Thymus (tissue), 11 donors: Measurements from ENCODE around the gene MAP6. TPM values are rescaled to one million over a fixed set of nuclear protein-coding genes. Genes with fewer than 3 reads are reported as not detected.

Experiments
- DNase-seq, 9 donors: peaks; one replicate each; pipeline ENCODE4 v3.0.0-alpha.2; 2013; ENCODE audit warnings: low spot score in 9 of 9, low read depth in 6 of 9, missing footprints in 1 of 9
- H3K27ac ChIP-seq, 2 donors: one replicate each; pipeline ENCODE4 v1.5.1; 2013; ENCODE audit warnings: control low read depth in 1 of 2, low read depth in 1 of 2, low read length in 1 of 2, mild to moderate bottlenecking in 1 of 2, moderate library complexity in 1 of 2
- H3K27me3 ChIP-seq, 2 donors: one replicate each; pipeline ENCODE4 v1.5.1; 2013; ENCODE audit warnings: low read length in 1 of 2; ENCODE audit not compliant: control insufficient read depth in 2 of 2, insufficient read depth in 1 of 2
- H3K36me3 ChIP-seq, 2 donors: one replicate each; pipeline ENCODE4 v1.5.1; 2013; ENCODE audit warnings: low read length in 1 of 2, mild to moderate bottlenecking in 1 of 2, moderate library complexity in 1 of 2; ENCODE audit not compliant: control insufficient read depth in 2 of 2, insufficient read depth in 2 of 2
- H3K4me1 ChIP-seq, 2 donors: one replicate each; pipeline ENCODE4 v1.5.1; 2013; ENCODE audit warnings: low read length in 2 of 2; ENCODE audit not compliant: control insufficient read depth in 2 of 2, insufficient read depth in 2 of 2
- H3K4me3 ChIP-seq, 2 donors: one replicate each; pipeline ENCODE4 v1.5.1; 2013; ENCODE audit warnings: low read length in 2 of 2, control low read depth in 1 of 2, mild to moderate bottlenecking in 1 of 2
- H3K9me3 ChIP-seq, 2 donors: one replicate each; pipeline ENCODE4 v1.5.1; 2013; ENCODE audit warnings: low read length in 1 of 2, mild to moderate bottlenecking in 1 of 2; ENCODE audit not compliant: control insufficient read depth in 2 of 2, insufficient read depth in 1 of 2
- WGBS: extraction: QIAGEN DNeasy Blood & Tissue Kit; methylation state at CpG from one replicate; pipeline ENCODE4 v1.1.7; 2013; 5-methylcytosine and 5-hydroxymethylcytosine counted together
- polyA plus RNA-seq: library from polyadenylated mRNA; stranded (reverse); fragments of 200-250 nt; gene quantifications from one replicate; pipeline ENCODE4 v1.2.3, GENCODE V29; 2013
- total RNA-seq: library from RNA; stranded (reverse); fragments of 120-200 nt; gene quantifications from one replicate; pipeline ENCODE4 v1.2.4, GENCODE V29; 2013
- donor health status: healthy.

MAP6 gene
- total and polyA plus RNA-seq, 2 donors, result 1.3 TPM

DNA sequence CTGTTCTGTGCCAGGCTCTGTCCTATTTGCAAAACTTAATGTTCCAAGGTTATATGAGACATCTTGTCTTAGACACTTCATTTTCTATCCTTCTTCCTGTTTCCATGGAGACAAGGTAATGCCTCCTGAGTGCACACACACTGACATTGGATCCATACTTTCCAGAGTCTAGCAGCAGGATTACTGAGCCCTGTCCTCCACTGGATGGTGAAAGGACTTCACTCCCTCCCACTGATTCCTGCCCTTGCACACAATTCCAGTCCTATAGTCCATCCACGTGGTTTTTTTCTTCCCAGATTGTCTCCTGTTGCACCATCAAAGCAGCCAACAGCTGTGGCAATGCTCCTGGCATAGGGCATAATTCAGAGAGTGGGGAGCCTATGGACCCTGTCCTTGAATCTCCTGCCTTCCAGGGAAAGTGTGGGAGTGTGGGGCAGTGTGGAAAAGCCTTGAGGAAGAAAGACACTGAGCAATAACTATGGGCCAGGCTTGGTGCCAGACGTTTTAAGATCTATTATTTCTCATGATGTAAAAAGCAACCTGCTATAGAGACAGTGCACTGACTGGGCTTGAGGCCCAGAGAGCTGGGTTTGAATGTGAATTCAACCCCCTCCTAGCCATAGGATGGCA is 75.4 kb downstream of the MAP6 start:
- no peak for DNase-seq
- no peaks in the 10 kb centered on the region for H3K36me3 ChIP-seq
- no peak overlapping the region for H3K4me3 ChIP-seq
- WGBS, result 91% methylated on average over 2 of the region's 2 CpGs
- H3K27ac ChIP-seq, result no peak overlapping the region
- H3K9me3 ChIP-seq, result no peaks in the 10 kb centered on the region
- H3K27me3 ChIP-seq, result no peaks in the 10 kb centered on the region
- peaks cover 5 to 16% of the 10 kb centered on the region in 2 donors for H3K4me1 ChIP-seq

DNA sequence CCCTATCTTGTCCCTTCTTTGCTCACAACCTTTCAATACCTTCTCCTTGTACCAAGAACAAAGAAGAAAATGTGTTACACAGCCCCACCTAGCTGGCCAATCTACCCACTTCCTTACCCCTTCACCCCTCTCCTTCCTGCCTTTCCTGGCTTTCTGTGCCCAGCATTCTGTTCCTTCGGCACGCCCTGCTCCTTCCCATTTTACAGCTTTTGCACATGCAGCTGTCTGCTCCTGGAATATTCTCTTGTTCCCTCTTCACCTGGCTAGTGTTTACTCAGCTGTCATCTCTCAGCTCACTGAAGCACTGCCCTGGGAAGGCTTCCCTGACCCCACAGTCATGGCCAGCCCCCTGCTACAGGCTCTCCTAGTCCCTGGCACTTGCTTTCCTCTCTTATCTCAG is 76.1 kb downstream of the MAP6 start:
- no peaks in the 10 kb centered on the region for H3K9me3 ChIP-seq
- DNase-seq, result peak in 1 of 9 donors; percentile 16
- peaks cover 5 to 16% of the 10 kb centered on the region in 2 donors for H3K4me1 ChIP-seq
- no peaks in the 10 kb centered on the region for H3K36me3 ChIP-seq
- WGBS, result 62% methylated on average over 2 of the region's 2 CpGs
- H3K27me3 ChIP-seq, result no peaks in the 10 kb centered on the region
- H3K4me3 ChIP-seq, result no peak overlapping the region
- peak overlapping the region in 1 of 2 donors; percentile 17 for H3K27ac ChIP-seq

DNA sequence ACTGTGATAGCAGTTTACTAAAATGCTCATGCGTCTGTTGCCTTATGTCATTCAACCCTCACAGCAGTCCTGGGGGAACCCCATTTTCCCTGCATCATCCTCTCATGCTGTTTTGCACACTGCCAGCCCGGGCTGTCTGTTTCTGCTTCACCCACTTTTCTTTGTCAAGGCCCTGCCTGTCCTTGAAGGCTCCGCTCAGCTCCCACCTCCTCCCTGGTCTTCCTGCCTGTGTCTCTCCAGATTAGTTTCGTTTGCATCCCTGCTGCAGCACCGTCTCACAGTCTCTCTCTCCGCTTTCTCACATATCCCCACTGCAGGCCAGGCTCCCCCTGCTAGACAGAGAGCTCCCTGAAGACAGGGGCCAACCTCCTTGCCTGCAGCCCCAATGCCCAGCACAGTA is 76.9 kb downstream of the MAP6 start:
- H3K27me3 ChIP-seq, result no peaks in the 10 kb centered on the region
- no peaks in the 10 kb centered on the region for H3K36me3 ChIP-seq
- WGBS, result 92% methylated on average over 6 of the region's 6 CpGs
- H3K27ac ChIP-seq, result no peak overlapping the region
- no peak overlapping the region for H3K4me3 ChIP-seq
- DNase-seq, result no peak
- no peaks in the 10 kb centered on the region for H3K9me3 ChIP-seq
- peaks cover 5 to 16% of the 10 kb centered on the region in 2 donors for H3K4me1 ChIP-seq

GRCh38 chr11:75591371-75591770 is 77.5 kb downstream of the MAP6 start:
- peaks cover 5 to 16% of the 10 kb centered on the region in 2 donors for H3K4me1 ChIP-seq
- 93% methylated on average over 8 of the region's 8 CpGs for WGBS
- H3K27ac ChIP-seq, result no peak overlapping the region

DNA sequence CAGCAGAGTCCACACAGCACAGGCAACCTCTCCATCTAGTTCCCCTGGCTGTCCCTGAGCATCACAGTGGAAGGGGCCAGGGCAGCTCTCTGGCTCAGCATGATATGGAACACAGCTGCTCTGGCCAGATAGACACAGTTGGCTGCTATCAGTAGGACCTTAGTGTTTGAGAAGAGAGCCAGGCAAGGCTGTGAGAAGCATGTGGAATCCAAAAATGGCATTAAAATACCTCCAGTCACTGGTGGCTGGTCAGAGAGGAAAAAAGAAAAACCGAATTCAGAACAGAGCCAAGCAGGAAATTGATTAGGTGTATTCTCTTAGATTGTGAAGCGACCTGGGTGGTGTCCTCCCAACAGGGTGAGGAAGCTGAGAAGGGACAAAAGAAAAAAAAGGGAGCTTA is 78.9 kb downstream of the MAP6 start:
- Histone ChIP-seq H3K27me3 (no peaks in the 10 kb centered on the region), H3K9me3 (no peaks in the 10 kb centered on the region), H3K4me3 (no peak overlapping the region), H3K4me1 (peaks cover under 1 to 5% of the 10 kb centered on the region in 2 donors), H3K36me3 (no peaks in the 10 kb centered on the region), H3K27ac (no peak overlapping the region)
- 90% methylated on average over 2 of the region's 2 CpGs for WGBS
- no peak for DNase-seq

More at GRCh38 chr11:75591371-75591770, 77.5 kb downstream of the MAP6 start:
- H3K4me3 ChIP-seq, result no peak overlapping the region
- no peaks in the 10 kb centered on the region for H3K36me3 ChIP-seq
- H3K9me3 ChIP-seq, result no peaks in the 10 kb centered on the region
- no peak for DNase-seq
- no peaks in the 10 kb centered on the region for H3K27me3 ChIP-seq

GRCh38 chr11:75589051-75589450 is 79.8 kb downstream of the MAP6 start:
- Histone ChIP-seq H3K27ac (no peak overlapping the region), H3K9me3 (no peaks in the 10 kb centered on the region), H3K36me3 (no peaks in the 10 kb centered on the region), H3K27me3 (peaks cover 0 to under 1% of the 10 kb centered on the region in 2 donors), H3K4me3 (no peak overlapping the region), H3K4me1 (peaks cover 0 to 7% of the 10 kb centered on the region in 2 donors)
- DNase-seq, result no peak
- WGBS, result 96% methylated on average over 7 of the region's 7 CpGs

DNA sequence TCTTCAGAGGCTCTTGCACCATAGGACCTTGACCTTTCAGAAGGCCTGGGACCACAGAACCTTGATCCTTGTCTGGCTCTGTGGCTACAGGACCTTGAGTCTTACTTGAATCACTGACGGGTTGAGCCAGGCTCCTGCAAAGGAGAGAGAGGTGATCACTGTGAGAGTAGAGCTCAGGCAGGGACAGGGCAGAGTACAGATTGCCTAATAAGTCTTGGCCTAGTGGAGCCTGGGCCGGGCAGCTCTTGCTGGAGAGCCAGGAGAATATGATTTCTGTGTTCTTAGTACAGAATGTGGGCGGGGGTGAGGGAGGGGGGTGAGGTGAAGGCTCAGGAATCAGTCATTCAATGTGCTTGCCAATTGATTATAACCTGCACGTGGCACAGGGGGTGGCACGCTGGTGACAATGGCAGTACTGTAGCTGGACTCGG is 80.8 kb downstream of the MAP6 start:
- no peaks in the 10 kb centered on the region for H3K9me3 ChIP-seq
- H3K4me3 ChIP-seq, result no peak overlapping the region
- no peak for DNase-seq
- H3K36me3 ChIP-seq, result no peaks in the 10 kb centered on the region
- WGBS, result 99% methylated on average over 6 of the region's 6 CpGs
- H3K27ac ChIP-seq, result no peak overlapping the region
- H3K27me3 ChIP-seq, result peaks cover 0 to 8% of the 10 kb centered on the region in 2 donors
- peaks cover 5 to 12% of the 10 kb centered on the region in 2 donors for H3K4me1 ChIP-seq

DNA sequence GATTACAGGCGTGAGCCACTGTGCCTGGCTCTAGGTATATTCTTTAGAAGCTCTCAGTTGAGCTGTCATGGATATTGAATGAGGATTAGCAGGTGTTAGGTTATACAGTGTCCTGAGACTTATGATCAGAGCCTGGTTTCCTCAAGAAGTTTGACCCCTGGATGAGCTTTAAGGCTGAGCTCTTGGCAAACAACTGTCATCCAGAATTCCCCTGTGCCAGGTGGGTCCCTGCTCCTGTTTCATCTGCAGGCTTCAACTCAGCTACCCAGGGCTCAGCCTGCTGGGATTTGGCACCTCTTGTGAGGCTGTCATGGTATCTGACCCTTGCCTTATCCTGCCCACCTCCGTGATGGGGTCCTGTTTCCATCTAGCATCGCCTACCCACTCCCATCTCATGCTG is 82.4 kb downstream of the MAP6 start:
- WGBS, result 87% methylated on average over 3 of the region's 3 CpGs

DNA sequence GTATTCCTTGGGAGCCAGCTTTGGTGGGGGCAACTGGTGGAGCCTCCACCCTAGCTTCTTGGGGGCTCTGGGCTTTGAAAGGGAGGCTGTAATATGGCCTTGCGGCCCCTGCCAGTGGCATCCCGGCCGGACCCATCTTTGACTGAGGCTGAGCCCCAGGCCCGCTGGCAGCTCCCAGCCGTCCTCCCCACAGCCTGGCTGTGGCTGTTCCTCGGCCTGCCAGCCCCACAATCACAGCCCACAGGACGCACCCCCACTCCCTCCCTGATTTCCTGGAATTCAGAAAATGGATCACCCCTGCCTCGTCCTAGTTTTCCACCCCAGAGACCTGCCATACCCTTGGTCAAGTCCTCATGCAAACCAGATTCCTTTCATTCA is 83.6 kb downstream of the MAP6 start:
- WGBS, result 96% methylated on average over 8 of the region's 8 CpGs
- no peak for DNase-seq
- no peaks in the 10 kb centered on the region for H3K36me3 ChIP-seq
- H3K27me3 ChIP-seq, result peaks cover 2 to 19% of the 10 kb centered on the region in 2 donors
- H3K9me3 ChIP-seq, result no peaks in the 10 kb centered on the region
- H3K27ac ChIP-seq, result no peak overlapping the region
- peaks cover 7 to 16% of the 10 kb centered on the region in 2 donors for H3K4me1 ChIP-seq
- H3K4me3 ChIP-seq, result no peak overlapping the region

More for the DNA sequence above, 82.4 kb downstream of the MAP6 start:
- Histone ChIP-seq H3K4me1 (peaks cover 7 to 16% of the 10 kb centered on the region in 2 donors), H3K36me3 (no peaks in the 10 kb centered on the region), H3K9me3 (no peaks in the 10 kb centered on the region), H3K27ac (no peak overlapping the region), H3K27me3 (peaks cover 2 to 19% of the 10 kb centered on the region in 2 donors), H3K4me3 (no peak overlapping the region)
- no peak for DNase-seq
